HG03103 (cell line): ENCODE measurements around the gene APBB1.
A peak's percentile ranks its signal among the peaks of the same experiment; 100 is the strongest.

Experiments used
- ATAC-seq: cut with Tn5 transposase; IDR thresholded peaks from one replicate; pipeline ENCODE4 v1.9.1; 2021; ENCODE audit warnings: low read depth; ENCODE audit not compliant: unreplicated experiment

APBB1 gene

DNA sequence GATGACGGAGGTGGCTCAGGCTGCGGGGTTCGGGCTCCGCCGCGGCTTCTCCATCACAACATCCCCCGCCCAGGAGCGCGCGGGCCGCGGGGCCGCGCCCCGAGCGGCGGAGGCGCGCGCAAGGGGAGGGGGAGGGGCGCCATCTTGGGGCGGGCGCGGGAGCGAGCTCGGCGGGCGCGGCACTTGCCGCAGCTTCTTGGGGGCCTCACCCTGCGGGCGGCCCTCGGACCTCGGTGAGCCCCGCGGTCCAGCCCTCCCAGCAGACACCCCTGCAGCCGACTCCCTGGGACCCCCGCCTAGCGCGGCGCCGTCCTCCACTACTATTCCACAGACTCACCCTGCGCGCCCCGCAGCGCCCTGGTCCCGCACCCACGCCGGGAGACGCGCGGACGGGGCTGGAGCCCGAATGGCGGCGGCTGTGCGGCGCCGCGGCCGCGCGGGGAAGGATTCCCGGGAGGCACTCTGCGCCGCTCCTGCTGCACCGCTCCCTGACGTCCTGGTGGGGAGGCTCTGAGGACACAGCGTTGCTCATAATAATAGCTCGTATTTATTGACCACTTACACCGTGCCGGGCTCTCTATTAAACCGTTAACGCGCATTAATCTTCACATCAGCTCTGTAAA is at the start of gene APBB1:
APBB1 (minus strand) TSS at position 86 of the 623 bp plus-strand sequence. CDS start 7,747 bp downstream, outside the sequence.
- no peak for ATAC-seq

DNA sequence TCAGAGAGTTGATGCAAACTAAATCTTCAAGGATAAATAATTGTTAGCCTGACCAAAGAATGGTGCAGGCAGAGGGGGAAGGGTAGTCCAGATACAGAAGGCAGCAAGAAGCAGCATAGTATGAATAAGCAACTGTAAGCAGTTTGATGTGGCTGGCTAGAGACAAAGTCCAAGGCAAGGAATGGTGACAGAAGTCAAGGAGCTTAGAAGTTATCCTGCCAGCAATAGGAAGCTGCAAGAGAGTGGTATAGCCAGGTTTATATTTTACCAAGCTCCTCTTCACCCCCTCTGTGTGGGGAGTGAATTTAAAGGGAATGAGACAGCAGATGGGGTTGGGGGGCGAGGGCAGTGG is 40.2 kb upstream of the APBB1 start:
- ATAC-seq: no peak

DNA sequence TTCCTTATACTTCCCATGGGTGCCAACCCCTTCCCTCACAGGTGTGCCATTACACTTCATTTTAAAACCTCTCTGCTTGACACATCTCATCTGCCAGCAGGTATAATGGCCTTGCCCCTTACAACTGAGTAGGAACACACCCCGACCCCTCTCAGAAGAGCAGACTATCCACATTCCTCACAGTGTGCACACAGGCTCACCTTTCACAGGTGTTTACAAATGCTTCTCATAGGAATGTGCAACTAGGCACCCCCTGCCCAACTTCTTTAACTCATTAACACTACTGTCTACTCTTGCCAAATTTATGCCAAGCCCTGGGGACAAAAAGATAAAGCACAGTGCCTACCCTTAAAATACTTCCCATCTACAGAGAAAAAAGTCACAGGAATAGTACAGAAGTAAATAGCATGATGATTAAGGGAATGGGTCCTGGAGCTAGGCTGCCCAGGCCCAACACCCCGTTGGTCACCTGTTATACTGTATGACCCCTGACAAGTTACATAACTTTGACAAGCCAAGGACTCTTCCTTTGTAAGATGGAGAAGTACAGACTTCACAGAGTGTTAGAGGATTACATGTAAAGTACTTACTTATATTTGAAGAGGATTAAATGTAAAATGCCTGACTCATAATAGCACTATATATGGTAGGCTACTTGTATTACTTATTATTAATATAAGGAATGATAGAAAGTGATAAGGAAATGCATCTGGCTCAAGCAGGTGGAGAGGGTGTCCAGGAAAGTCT is 39.6 kb upstream of the APBB1 start:
- no peak for ATAC-seq

DNA sequence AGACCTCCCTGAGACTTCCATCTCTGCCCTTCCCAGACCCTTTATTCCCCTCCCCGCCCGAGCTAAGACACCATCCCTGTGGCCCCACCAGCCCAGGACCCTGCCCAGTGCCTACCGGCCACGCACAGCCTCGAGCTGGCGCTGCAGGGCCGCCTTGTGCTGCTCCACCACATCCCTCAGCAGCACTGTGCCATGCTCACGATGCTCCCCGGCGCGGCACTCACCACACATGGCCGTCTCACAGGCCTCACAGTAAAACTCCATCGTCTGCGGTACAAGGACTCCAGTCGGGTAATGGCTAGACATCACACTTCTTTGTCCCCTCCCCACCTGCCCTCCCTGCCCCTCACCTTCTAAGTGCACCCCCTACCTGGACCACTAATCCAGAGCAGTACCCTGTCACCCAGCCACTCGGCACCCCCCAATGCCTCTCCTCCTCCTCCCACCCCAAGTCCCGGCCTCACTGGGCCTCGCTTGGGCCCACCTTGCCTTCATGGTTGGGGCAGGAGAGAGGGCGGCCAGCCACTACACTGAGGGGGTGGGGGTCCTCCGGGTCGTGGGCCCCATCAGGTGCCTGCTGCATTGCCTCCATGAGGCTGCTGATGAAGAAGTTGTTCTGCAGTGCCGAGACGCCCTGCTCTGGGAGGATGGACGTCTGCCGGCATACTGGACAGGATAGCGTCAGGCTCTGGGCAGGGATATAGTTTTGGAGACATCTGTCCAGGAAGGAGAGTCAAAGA is 38.9 kb upstream of the APBB1 start:
- no peak for ATAC-seq

DNA sequence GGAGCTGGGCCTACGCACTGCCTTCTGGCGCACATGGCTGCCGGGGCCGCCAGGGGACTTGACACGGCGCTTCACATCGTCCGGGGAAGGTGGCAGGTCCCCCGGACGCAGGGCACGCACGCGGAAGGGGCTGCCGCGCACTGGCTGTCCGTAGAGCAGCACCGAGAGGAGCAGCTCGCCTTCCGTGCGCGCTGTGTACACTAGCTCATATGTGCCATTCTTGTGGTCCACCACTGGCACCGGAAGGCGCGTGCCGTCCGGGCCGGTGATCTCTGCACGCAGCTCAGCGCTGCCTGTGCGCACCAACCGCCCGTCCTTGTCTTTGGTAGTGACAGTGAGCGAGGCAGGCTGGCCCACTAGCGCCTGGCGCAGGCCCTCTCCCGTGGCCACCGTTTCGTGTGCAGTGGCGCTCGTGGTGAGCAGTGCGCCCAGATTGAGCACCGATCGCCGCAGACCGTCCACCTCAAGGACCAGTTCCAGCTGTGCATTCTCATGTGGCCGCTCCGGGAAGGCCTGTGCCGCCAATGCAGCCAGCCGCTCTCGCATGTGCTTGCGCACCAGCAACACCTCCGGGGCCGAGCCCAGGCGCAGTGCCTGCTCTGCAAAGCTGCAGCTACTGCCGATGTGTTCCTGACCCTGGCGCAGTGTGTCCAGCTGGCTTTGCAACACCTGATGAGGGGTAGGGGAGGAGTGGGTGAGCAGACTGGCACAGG is 37.6 kb upstream of the APBB1 start:
- no peak for ATAC-seq

DNA sequence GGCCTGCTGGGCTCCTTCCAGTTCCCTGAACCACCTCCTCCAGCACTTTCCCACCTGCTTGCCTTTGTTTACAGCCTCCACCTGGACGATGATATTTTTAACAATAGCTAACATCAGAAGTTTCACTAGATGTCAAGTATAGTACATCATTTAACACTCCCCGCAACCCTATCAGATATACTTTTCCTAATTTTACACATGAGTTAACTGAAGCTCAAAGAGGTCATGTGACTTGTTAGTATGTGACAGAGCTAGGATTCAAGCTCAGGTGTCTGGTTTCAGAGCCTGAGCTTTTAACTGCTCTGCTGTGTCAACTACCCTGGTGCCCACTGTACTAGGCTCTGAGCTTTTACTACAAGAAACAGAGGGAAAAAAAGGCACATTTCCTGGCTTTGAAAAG is 36.2 kb upstream of the APBB1 start:
- ATAC-seq: no peak

DNA sequence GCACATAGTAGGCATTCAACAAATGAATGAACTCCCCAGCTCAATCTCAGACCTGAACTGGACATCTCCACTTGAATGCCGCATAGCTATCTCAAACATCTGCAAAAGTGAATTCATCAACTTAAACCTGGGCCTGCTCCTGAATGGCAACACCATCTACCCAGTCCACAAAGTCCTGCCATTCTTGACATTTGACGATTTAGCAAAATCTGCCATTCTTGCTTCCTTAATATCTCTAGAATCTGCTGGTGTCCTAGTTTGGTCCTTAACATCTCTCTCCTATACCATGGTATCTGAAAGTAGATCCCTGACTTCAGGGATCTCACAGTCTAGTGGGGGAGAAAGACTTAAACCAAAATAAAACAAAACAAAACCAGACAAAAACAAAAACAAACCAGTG is 34.3 kb upstream of the APBB1 start:
- ATAC-seq: no peak

DNA sequence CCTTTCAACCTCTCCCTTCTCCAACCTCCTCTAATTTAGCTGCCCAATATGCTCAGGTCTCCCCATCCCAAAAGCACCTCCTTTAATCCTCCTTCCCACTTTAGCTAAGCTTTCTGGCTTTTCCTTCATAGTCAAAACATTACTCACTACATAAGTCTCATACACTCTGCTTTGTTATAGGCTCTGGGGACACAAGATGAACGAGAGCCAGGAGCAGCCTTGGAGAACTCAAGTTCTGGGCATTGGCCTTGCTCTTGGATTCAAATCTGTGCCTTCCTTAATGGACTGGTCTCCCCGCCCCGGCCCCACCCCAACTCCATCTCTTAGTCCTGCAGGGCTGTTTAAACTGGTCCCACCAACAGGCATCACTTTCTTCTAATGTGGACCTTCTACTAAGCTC is 33.3 kb upstream of the APBB1 start:
- no peak for ATAC-seq

DNA sequence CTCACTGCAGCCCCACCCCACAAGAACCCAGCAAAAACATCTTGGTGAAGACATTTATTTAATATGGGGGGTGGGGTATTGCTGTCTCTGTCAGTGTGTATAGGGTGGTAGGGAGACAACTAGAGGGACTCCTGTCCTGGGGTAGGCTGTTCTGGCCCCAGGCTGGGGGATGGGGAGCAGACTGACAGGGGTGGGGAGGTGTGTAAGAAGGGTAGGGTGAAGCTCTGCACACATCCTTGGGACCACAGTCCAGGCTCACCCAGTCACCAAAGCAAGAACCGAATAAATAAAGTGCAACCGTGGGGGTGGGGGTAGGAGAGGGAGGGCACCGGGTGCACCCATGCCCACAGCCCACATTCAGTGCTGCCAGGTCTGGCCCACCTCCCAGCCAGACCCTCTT is 29.7 kb upstream of the APBB1 start:
- no peak for ATAC-seq

DNA sequence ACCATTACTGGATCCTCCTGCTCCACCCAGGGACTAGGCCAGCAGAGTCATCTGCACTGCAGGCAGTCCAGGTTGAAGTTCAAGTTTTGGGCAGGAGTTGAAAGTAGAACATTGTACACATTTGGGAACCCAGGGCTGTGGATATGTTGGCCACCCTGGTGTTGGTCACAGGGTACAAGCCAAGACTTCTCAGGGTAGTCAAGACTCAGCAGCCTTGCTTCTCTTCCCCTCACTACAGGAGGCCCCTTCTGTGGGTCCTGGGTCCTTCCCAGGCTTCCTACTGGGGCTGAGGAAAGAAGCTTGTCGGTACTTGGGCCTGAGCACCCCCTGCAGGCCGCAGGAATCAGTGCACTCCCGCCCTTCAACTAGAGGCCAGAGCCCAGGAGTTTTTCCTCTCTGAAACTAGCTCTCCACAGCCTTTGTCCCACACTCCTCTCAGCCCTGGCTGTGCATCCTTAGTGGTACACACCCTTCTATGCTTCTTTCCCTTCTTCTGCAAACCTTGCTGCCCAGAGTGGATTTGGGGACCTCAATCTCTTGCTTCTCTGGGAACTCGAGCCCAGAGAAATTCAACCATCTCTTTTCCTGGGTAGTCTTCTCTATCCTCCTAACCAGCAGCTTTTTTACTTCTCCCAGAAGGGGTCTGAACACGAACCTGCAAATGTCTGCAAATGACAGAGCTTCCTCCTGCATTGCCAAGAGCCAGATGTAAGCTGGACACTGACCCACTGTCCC is 24.5 kb upstream of the APBB1 start:
- peak; percentile 88 for ATAC-seq

DNA sequence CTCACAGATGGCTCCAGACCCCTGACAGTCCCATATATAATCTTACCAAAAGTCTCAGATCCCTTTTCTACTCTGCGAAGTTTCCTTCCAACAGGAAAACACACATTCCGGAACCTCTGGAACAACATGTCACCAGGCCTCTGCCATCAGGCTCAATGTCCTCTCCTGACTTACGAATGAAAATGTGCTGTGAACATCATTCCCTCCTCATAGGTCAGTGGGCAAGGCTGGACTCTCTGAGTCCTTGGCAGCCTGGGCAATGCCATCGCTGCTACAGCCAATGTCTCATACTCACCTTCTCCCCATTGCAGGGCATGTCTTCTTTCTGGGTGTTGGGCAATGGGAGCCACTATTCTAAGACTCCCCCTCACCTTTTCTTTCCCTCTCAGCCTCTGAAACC is 23.5 kb upstream of the APBB1 start:
- no peak for ATAC-seq

DNA sequence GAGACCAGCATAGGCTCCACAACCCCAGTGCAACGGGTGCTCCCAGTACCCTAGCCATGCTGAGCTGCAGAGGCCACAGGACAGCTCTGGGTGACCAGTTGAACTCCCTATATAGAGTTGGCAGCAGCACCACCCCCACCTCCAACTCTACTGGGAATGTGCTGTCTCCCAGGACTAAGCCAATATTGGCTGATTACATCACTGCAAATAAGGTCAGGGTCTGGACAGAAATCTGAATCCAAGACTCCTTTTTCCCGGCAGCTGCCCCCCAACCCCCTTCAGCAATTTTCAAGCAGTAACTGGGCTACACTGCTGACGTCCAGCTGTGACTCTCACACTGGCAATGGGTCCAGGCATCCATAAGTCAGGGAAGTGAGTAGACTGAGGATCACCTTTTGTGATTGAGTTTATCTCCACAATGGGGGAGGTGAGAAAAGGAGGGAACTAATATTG is 22.0 kb upstream of the APBB1 start, which contains the start of gene HPX:
HPX (minus strand) TSS at position 82 of the 453 bp plus-strand sequence; CDS start at position 58, 24 bp downstream.
- ATAC-seq: no peak

DNA sequence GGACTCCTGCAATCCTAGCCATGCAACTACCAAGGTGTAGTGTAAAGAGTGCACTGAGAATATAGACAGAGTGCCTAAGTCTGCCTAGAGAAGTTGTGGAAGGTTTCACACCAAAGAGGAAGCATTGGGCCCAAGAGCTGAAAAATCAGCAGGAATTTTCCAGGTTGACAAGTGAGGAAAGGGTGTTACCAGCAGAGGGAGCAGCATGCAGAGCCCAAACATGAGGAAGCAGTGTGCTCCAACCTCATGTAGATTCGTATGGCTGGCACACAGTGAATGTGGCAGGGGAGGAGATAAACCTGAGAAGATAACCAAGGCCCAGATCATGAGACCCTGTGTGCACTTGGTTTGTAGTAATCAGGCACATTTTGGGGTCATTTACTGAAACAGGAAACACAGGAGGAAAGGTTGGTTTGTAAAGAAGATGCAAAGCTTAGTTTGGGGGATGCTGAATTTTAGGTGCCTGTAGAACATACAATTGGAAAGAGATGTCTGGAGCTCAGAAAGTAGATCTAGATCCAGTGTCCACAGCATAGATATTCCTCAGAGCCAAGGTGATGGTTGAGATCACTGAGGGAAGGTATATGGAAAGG is 20.2 kb upstream of the APBB1 start:
- no peak for ATAC-seq

DNA sequence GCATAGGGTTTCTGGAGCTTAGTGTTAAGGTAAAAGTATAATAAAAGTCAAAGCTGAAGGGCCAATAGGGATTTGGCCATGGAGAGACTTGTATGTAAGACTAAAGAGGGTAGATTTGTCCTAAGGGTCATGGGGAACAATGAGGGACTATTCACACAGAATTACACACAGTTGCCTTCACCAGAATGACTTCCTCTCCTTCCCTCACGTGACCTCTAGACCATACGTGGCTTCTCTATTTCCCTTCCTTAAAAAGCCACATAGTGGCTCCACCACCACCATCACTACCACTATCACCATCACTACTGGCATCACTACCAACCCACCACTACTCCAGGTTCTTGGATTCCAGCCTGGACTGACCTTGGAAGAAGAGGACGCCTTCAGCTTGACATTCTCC is 19.1 kb upstream of the APBB1 start:
- no peak for ATAC-seq

DNA sequence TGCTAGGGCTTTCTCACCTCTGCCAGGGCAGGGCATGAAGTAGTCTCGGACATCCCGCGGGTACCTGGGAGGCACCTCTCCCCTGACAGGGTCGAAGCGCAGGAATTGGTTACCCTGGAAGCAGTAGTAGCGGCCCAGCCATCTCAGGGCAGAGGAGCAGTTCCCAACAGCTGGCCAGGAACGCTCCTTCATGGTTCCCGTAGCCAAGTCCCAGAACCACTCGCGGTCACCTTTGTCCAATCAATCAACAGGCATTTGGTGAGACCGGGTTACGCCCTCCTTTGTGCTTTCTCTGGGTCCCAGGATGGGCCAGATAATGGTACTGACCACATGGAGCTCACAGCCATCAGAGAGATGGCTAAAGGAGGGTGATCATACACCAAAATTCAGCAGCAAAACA is 18.5 kb upstream of the APBB1 start:
- ATAC-seq: no peak

DNA sequence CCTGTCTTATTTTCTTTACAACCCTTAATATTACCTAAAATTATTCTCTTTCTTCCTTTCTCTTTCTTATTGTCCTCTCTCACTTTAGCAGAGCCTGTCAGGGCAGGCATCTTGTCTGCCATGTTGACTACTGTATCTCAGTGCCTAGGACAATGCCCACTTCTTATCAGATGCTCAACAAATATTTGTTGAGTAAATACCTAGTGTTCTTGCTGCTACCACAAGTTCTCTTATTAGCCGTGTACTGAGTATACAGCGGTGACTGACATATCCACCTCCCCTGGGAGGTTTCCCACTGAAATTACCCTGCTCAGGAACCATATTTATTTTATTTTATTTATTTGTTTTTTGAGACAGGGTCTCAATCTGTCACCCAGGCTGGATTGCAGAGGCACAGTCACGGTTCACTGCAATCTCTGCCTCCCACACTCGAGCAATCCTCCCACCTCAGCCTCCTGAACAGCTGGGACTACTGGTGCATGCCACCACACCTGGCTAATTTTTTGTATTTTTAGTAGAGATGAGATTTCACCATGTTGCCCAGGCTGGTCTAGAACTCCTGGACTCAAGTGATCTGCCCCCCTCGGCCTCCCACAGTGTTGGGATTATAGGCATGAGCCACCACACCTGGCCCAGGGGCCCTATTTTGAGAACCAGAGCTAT is 15.2 kb upstream of the APBB1 start:
- ATAC-seq: peak; percentile 35

DNA sequence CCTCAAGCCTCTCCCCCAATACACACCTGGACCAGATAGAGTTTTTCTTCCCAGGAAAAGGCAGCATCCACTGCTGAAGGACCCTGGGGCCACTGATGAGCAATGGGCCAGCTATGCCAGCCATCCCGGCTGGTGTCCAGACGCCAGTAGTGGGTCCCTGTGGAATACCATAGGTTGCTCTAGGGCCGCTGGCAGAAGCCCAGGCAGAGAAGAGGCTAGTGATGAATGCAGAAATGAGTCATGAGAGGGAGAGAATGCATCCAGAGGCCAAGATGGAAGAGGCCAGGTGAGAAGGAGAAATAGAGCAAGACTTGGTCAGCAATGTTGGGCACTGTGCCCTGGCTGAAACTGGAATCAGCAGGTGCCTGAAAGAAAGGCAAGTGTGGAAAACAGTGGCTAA is 13.0 kb upstream of the APBB1 start:
- no peak for ATAC-seq

DNA sequence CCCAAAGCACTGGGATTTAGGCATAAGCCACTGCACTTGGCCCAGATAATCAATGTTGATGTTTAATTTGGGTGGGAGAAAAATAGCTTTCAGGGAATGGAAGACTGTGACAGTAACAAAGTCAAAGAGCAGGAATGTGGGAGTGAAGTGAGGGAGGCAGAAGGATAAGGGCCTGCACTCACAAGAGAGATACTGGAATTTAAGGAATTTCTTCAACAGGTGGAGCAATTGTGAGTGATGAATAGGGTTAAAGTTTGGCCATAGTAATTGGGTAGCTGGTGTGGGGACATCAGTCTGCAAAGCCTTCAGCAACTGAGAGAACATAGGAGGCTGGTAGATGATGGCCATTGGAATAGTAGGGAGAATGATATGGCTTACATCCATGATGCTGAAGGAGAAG is 8.6 kb upstream of the APBB1 start:
- no peak for ATAC-seq

DNA sequence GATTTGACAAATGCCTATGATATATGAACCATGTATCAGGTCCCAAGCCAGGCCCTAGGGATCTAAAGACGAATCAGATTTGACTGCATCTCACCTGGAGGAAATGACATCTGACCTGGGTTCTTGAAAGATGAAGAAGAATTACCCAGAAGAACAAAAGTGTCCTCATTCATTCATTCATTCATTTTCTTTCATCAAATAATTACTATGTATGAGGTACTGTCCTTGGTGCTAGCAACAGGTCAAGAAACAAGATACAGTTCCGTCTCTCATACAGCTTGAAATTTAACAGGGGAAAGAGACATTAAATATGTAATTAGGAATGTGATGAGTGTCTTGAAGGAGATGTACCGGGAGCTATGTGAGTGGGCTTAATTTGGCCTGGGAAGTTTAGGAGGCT is 1.8 kb upstream of the APBB1 start:
- ATAC-seq: no peak
